Skeletal muscle satellite cell (primary cell): ENCODE data around the gene HLA-DQB1. TPM values are rescaled to one million over a fixed set of nuclear protein-coding genes. Genes with fewer than 3 reads are reported as not detected.
"Not testable (repeated sequence)": the region's sequence is repeated elsewhere in the genome, so short reads cannot be mapped to it uniquely, and the experiment has no call there.

Experiments used
- H3K27me3 ChIP-seq: 2 replicates; pipeline ENCODE4 v1.7.0; 2013; ENCODE audit warnings: low read length; ENCODE audit not compliant: control insufficient read depth, insufficient read depth
- H3K36me3 ChIP-seq: 2 replicates; pipeline ENCODE4 v1.7.0; 2013; ENCODE audit warnings: mild to moderate bottlenecking, control low read depth, low read length; ENCODE audit not compliant: insufficient read depth
- H3K4me1 ChIP-seq: 2 replicates; pipeline ENCODE4 v1.7.0; 2013; ENCODE audit warnings: low read length; ENCODE audit not compliant: control insufficient read depth, insufficient read depth
- H3K4me2 ChIP-seq: 2 replicates; pipeline ENCODE4 v1.7.0; 2013; ENCODE audit warnings: mild to moderate bottlenecking, low read length
- H3K4me3 ChIP-seq: 2 replicates; pipeline ENCODE4 v1.7.0; 2013; ENCODE audit warnings: low read length
- H3K9ac ChIP-seq: 2 replicates; pipeline ENCODE4 v1.7.0; 2013; ENCODE audit warnings: mild to moderate bottlenecking, low read depth, low read length, moderate library complexity
- H3K9me3 ChIP-seq: replicated peaks from 2 replicates; pipeline ENCODE4 v1.7.0; 2013; ENCODE audit warnings: mild to moderate bottlenecking, control low read depth, low read length
- total RNA-seq: library from RNA; depleted of rRNA; stranded (reverse); fragments of >200 nt; gene quantifications from 2 replicates; pipeline ENCODE4 v1.2.3, GENCODE V29; 2012; rRNA removed

The HLA-DQB1 gene
- total RNA-seq = 0.22 TPM in 1 of 2 replicates, not detected in the other

GRCh38 chr6:32666420-32667300 lies at the start of gene HLA-DQB1:
Gene HLA-DQB1 (minus strand): TSS chr6:32666657. CDS start chr6:32666607, 50 bp downstream.
- Histone ChIP-seq H3K36me3 (no peaks in the 10 kb centered on the region), H3K27me3 (peaks cover 18% of the 10 kb centered on the region), H3K9ac (no peak within 1 kb of the TSS), H3K4me1 (no peaks in the 10 kb centered on the region), H3K4me2 (no peak within 1 kb of the TSS), H3K4me3 (no peak within 1 kb of the TSS), H3K9me3 (no peaks in the 10 kb centered on the region)

GRCh38 chr6:32713241-32713640 lies 46.8 kb upstream of the HLA-DQB1 start:
- peaks cover 14% of the 10 kb centered on the region for H3K27me3 ChIP-seq
- H3K4me3 ChIP-seq = no peak overlapping the region
- H3K9ac ChIP-seq = no peak overlapping the region
- no peaks in the 10 kb centered on the region for H3K36me3 ChIP-seq
- H3K4me1 ChIP-seq = no peaks in the 10 kb centered on the region
- no peaks in the 10 kb centered on the region for H3K9me3 ChIP-seq
- no peak overlapping the region for H3K4me2 ChIP-seq

- Histone ChIP-seq H3K9me3 (no peaks in the 10 kb centered on the region), H3K9ac (no peak overlapping the region), H3K4me1 (no peaks in the 10 kb centered on the region), H3K4me3 (no peak overlapping the region), H3K27me3 (peaks cover 11% of the 10 kb centered on the region), H3K4me2 (no peak overlapping the region), H3K36me3 (no peaks in the 10 kb centered on the region)
Measured at GRCh38 chr6:32709625-32710024, 43.2 kb upstream of the HLA-DQB1 start.

GRCh38 chr6:32705164-32705563 lies 38.7 kb upstream of the HLA-DQB1 start:
- H3K4me1 ChIP-seq, H3K9me3 ChIP-seq, H3K4me3 ChIP-seq, H3K4me2 ChIP-seq, H3K9ac ChIP-seq, H3K36me3 ChIP-seq: not testable (repeated sequence)
- peaks cover 18% of the 10 kb centered on the region for H3K27me3 ChIP-seq

- no peaks in the 10 kb centered on the region for H3K36me3 ChIP-seq
- H3K9me3 ChIP-seq = no peaks in the 10 kb centered on the region
- H3K27me3 ChIP-seq = peaks cover 21% of the 10 kb centered on the region
- H3K4me2 ChIP-seq = no peak overlapping the region
- H3K9ac ChIP-seq = no peak overlapping the region
- no peaks in the 10 kb centered on the region for H3K4me1 ChIP-seq
- H3K4me3 ChIP-seq = no peak overlapping the region
Measured at GRCh38 chr6:32703347-32703746, 36.9 kb upstream of the HLA-DQB1 start.

GRCh38 chr6:32700391-32701040 lies 34.1 kb upstream of the HLA-DQB1 start:
- Histone ChIP-seq H3K4me2 (no peak overlapping the region), H3K27me3 (peaks cover 28% of the 10 kb centered on the region), H3K36me3 (no peaks in the 10 kb centered on the region), H3K9me3 (no peaks in the 10 kb centered on the region), H3K9ac (no peak overlapping the region), H3K4me1 (no peaks in the 10 kb centered on the region), H3K4me3 (no peak overlapping the region)

- no peaks in the 10 kb centered on the region for H3K9me3 ChIP-seq
- H3K27me3 ChIP-seq = peaks cover 22% of the 10 kb centered on the region
- H3K9ac ChIP-seq = no peak overlapping the region
- H3K4me2 ChIP-seq = no peak overlapping the region
- H3K4me3 ChIP-seq = no peak overlapping the region
- H3K4me1 ChIP-seq = no peaks in the 10 kb centered on the region
- no peaks in the 10 kb centered on the region for H3K36me3 ChIP-seq
Measured at GRCh38 chr6:32697031-32697430, 30.6 kb upstream of the HLA-DQB1 start.

- Histone ChIP-seq H3K9ac (no peak overlapping the region), H3K4me2 (no peak overlapping the region), H3K4me3 (no peak overlapping the region), H3K4me1 (no peaks in the 10 kb centered on the region), H3K36me3 (no peaks in the 10 kb centered on the region), H3K9me3 (no peaks in the 10 kb centered on the region), H3K27me3 (peaks cover 3% of the 10 kb centered on the region)
Measured at GRCh38 chr6:32692019-32692418, 25.6 kb upstream of the HLA-DQB1 start.

- H3K27me3 ChIP-seq = peaks cover 6% of the 10 kb centered on the region
- H3K4me2 ChIP-seq = no peak overlapping the region
- no peaks in the 10 kb centered on the region for H3K4me1 ChIP-seq
- H3K36me3 ChIP-seq = no peaks in the 10 kb centered on the region
- H3K9me3 ChIP-seq = no peaks in the 10 kb centered on the region
- no peak overlapping the region for H3K9ac ChIP-seq
- no peak overlapping the region for H3K4me3 ChIP-seq
Measured at GRCh38 chr6:32689531-32690501, 23.4 kb upstream of the HLA-DQB1 start.

- Histone ChIP-seq H3K9me3 (no peaks in the 10 kb centered on the region), H3K4me1 (no peaks in the 10 kb centered on the region), H3K9ac (no peak overlapping the region), H3K4me2 (no peak overlapping the region), H3K4me3 (no peak overlapping the region), H3K27me3 (peaks cover 6% of the 10 kb centered on the region), H3K36me3 (no peaks in the 10 kb centered on the region)
Measured at GRCh38 chr6:32685603-32686002, 19.1 kb upstream of the HLA-DQB1 start.

- Histone ChIP-seq H3K4me3 (no peak overlapping the region), H3K4me1 (no peaks in the 10 kb centered on the region), H3K27me3 (peaks cover 6% of the 10 kb centered on the region), H3K9me3 (no peaks in the 10 kb centered on the region), H3K9ac (no peak overlapping the region), H3K36me3 (no peaks in the 10 kb centered on the region), H3K4me2 (no peak overlapping the region)
Measured at GRCh38 chr6:32684246-32684645, 17.8 kb upstream of the HLA-DQB1 start.
